ENCODE results near the gene NDUFB3. TPM values are rescaled to one million over a fixed set of nuclear protein-coding genes. Genes with fewer than 3 reads are reported as not detected.

NDUFB3 gene
- total RNA-seq, 2 donors from 2014 or later: 28.1 to 32.1 TPM

- Histone ChIP-seq H3K9me3 (no peaks in the 10 kb centered on the region), H3K4me3 (no peak overlapping the region), H3K4me1 (ENCODE audit: control insufficient read depth in 1 of 2, low read depth in 2 of 2) (no peaks in the 10 kb centered on the region), H3K27me3 (replicated peaks; ENCODE audit: insufficient read depth) (no peaks in the 10 kb centered on the region), H3K36me3 (no peaks in the 10 kb centered on the region), H3K27ac (no peak overlapping the region)
- DNase-seq (ENCODE audit: low spot score) (no peak), ATAC-seq (ENCODE audit: insufficient number of reproducible peaks, low FRiP score, low read depth) (no peak)
- TF ChIP-seq CTCF (IDR thresholded peaks at IDR 0.05): no peak
Measured at GRCh38 chr2:201100497-201100896, 28.7 kb downstream of the NDUFB3 start.

- Histone ChIP-seq H3K27me3 (replicated peaks; ENCODE audit: insufficient read depth) (no peaks in the 10 kb centered on the region), H3K36me3 (no peaks in the 10 kb centered on the region), H3K9me3 (no peaks in the 10 kb centered on the region), H3K4me3 (no peak overlapping the region), H3K27ac (no peak overlapping the region), H3K4me1 (ENCODE audit: control insufficient read depth in 1 of 2, low read depth in 2 of 2) (no peaks in the 10 kb centered on the region)
- no peak for DNase-seq (ENCODE audit: low spot score)
- TF ChIP-seq CTCF (IDR thresholded peaks at IDR 0.05): no peak
- no peak for ATAC-seq (ENCODE audit: insufficient number of reproducible peaks, low FRiP score, low read depth)
Measured at GRCh38 chr2:201105759-201106158, 34.0 kb downstream of the NDUFB3 start.

- Histone ChIP-seq H3K9me3 (no peaks in the 10 kb centered on the region), H3K27me3 (replicated peaks; ENCODE audit: insufficient read depth) (no peaks in the 10 kb centered on the region), H3K36me3 (no peaks in the 10 kb centered on the region), H3K4me3 (no peak overlapping the region), H3K27ac (no peak overlapping the region), H3K4me1 (ENCODE audit: control insufficient read depth in 1 of 2, low read depth in 2 of 2) (no peaks in the 10 kb centered on the region)
- no peak for ATAC-seq (ENCODE audit: insufficient number of reproducible peaks, low FRiP score, low read depth)
- DNase-seq (ENCODE audit: low spot score): no peak
- no peak for TF ChIP-seq CTCF (IDR thresholded peaks at IDR 0.05)
Measured at GRCh38 chr2:201107624-201108023, 35.8 kb downstream of the NDUFB3 start.

GRCh38 chr2:201108341-201108740 lies 36.5 kb downstream of the NDUFB3 start:
- Histone ChIP-seq H3K27ac (no peak overlapping the region), H3K27me3 (replicated peaks; ENCODE audit: insufficient read depth) (no peaks in the 10 kb centered on the region), H3K4me1 (ENCODE audit: control insufficient read depth in 1 of 2, low read depth in 2 of 2) (no peaks in the 10 kb centered on the region), H3K4me3 (no peak overlapping the region), H3K36me3 (no peaks in the 10 kb centered on the region), H3K9me3 (no peaks in the 10 kb centered on the region)
- TF ChIP-seq CTCF (IDR thresholded peaks at IDR 0.05): no peak
- DNase-seq (ENCODE audit: low spot score) (no peak), ATAC-seq (ENCODE audit: insufficient number of reproducible peaks, low FRiP score, low read depth) (no peak)

GRCh38 chr2:201109186-201109585 lies 37.4 kb downstream of the NDUFB3 start:
- Histone ChIP-seq H3K9me3 (no peaks in the 10 kb centered on the region), H3K4me3 (no peak overlapping the region), H3K27ac (no peak overlapping the region), H3K36me3 (no peaks in the 10 kb centered on the region), H3K4me1 (ENCODE audit: control insufficient read depth in 1 of 2, low read depth in 2 of 2) (peaks cover 0 to 2% of the 10 kb centered on the region in 2 donors), H3K27me3 (replicated peaks; ENCODE audit: insufficient read depth) (no peaks in the 10 kb centered on the region)
- TF ChIP-seq CTCF (IDR thresholded peaks at IDR 0.05): no peak
- no peak for ATAC-seq (ENCODE audit: insufficient number of reproducible peaks, low FRiP score, low read depth)
- DNase-seq (ENCODE audit: low spot score): no peak
